Glomerular visceral epithelial cell (primary cell): ENCODE data around the gene DOCK4.

Experiments used
- DNase-seq: peaks from one replicate; pipeline ENCODE4 v3.0.0-alpha.2; 2016; ENCODE audit errors: extremely low spot score

The DOCK4 gene

GRCh38 chr7:111765751-111766643 is 440.2 kb downstream of the DOCK4 start:
- DNase-seq: no peak

GRCh38 chr7:111763221-111763801 is 442.9 kb downstream of the DOCK4 start:
- peak; percentile 45 for DNase-seq

GRCh38 chr7:111762799-111763198 is 443.4 kb downstream of the DOCK4 start:
- no peak for DNase-seq

GRCh38 chr7:111762211-111762610 is 444.0 kb downstream of the DOCK4 start:
- DNase-seq: no peak

- DNase-seq: no peak
These were observed 446.2 kb downstream of the DOCK4 start for GRCh38 chr7:111760043-111760442.

GRCh38 chr7:111758332-111758731 is 447.9 kb downstream of the DOCK4 start:
- no peak for DNase-seq

GRCh38 chr7:111756687-111757178 is 449.5 kb downstream of the DOCK4 start:
- no peak for DNase-seq

- no peak for DNase-seq
These were observed 450.8 kb downstream of the DOCK4 start for GRCh38 chr7:111755383-111755782.

- DNase-seq: no peak
These were observed 452.2 kb downstream of the DOCK4 start for GRCh38 chr7:111753968-111754367.

- DNase-seq: peak; percentile 54
These were observed 454.1 kb downstream of the DOCK4 start for GRCh38 chr7:111752022-111752582.

GRCh38 chr7:111750878-111751277 is 455.3 kb downstream of the DOCK4 start:
- DNase-seq: no peak

GRCh38 chr7:111750228-111750627 is 456.0 kb downstream of the DOCK4 start:
- no peak for DNase-seq

- DNase-seq: no peak
These were observed 456.6 kb downstream of the DOCK4 start for GRCh38 chr7:111749625-111750024.

GRCh38 chr7:111747718-111748117 is 458.5 kb downstream of the DOCK4 start:
- no peak for DNase-seq

GRCh38 chr7:111746950-111747349 is 459.2 kb downstream of the DOCK4 start:
- DNase-seq: no peak

- no peak for DNase-seq
These were observed 461.6 kb downstream of the DOCK4 start for GRCh38 chr7:111744501-111745155.

GRCh38 chr7:111743244-111743847 is 462.9 kb downstream of the DOCK4 start:
- DNase-seq: no peak

- DNase-seq: peak; percentile 53
These were observed 464.4 kb downstream of the DOCK4 start for GRCh38 chr7:111741811-111742240.

GRCh38 chr7:111740942-111741341 is 465.3 kb downstream of the DOCK4 start:
- no peak for DNase-seq

- no peak for DNase-seq
These were observed 469.7 kb downstream of the DOCK4 start for GRCh38 chr7:111736552-111736874.

- DNase-seq: peak; percentile 62
These were observed 470.3 kb downstream of the DOCK4 start for GRCh38 chr7:111735661-111736551.
